Measurements from ENCODE around the gene VAV3. TPM values are rescaled to one million over a fixed set of nuclear protein-coding genes. Genes with fewer than 3 reads are reported as not detected.

The VAV3 gene
- total and polyA plus RNA-seq, 2 of the 8 experiments (the other 6 are each of a cell fraction or from before 2014, with no cell fraction given), result 2.9 to 7.9 TPM

- TF ChIP-seq CHD7 (IDR thresholded peaks at IDR 0.05; ENCODE audit: insufficient replicate concordance, low read length), result no peak
- TF ChIP-seq CTBP2 (IDR thresholded peaks at IDR 0.05; ENCODE audit: borderline replicate concordance, insufficient read depth, insufficient read length, low read length), result no peak
- no peak for TF ChIP-seq EP300 (IDR thresholded peaks at IDR 0.05; ENCODE audit: borderline replicate concordance in 1 of 2, low read depth in 2 of 2, low read length in 2 of 2)
- no peak for TF ChIP-seq KDM4A (IDR thresholded peaks at IDR 0.05; ENCODE audit: low read depth, low read length, severe bottlenecking)
- no peak for TF ChIP-seq USF2 (IDR thresholded peaks at IDR 0.05; ENCODE audit: low read length)
- TF ChIP-seq CTCF (IDR thresholded peaks at IDR 0.05; ENCODE audit: control extremely low read depth in 1 of 3, insufficient read depth in 1 of 3, low read depth in 1 of 3, low read length in 3 of 3), result no peak
- TF ChIP-seq FOSL1 (IDR thresholded peaks at IDR 0.05; ENCODE audit: insufficient read depth, low read depth, low read length), result no peak
Observed at GRCh38 chr1:107877092-107877491, 87.9 kb downstream of the VAV3 start (continued).
